ENCODE results near the gene TBP. TPM values are rescaled to one million over a fixed set of nuclear protein-coding genes. Genes with fewer than 3 reads are reported as not detected.

Gene TBP
- total and polyA plus RNA-seq, 2 of the 13 experiments (the other 11 are each of a cell fraction or from before 2014, with no cell fraction given), result 21.7 to 28.1 TPM

- no peaks in the 10 kb centered on the region for H3K9me3 ChIP-seq (ENCODE audit: low read length)
- no peak overlapping the region for H2AFZ ChIP-seq (ENCODE audit: low read length)
- ChIA-PET POLR2A (no interaction called here), CTCF (ENCODE audit: low intra/inter-chr PET ratio, low total read pairs) (no interaction called here)
- intact Hi-C loops (cut with micrococcal nuclease; ENCODE audit: unreplicated experiment), result no loop called here
- H3K9ac ChIP-seq (ENCODE audit: insufficient read depth, low read depth, low read length), result peak overlapping the region; percentile 96
- in situ Hi-C loops (cut with HindIII; ENCODE audit: extremely low pct_ligation_motif_present, low pct_unique_long_range_greater_than_20kb), result no loop called here
- WGBS (ENCODE audit: low lambda C conversion rate), result 33% methylated on average over 3 of the region's 3 CpGs
- peaks cover 40% of the 10 kb centered on the region for H3K4me1 ChIP-seq (ENCODE audit: insufficient read depth, low read length)
- H4K20me1 ChIP-seq (ENCODE audit: insufficient read depth, low read length), result peaks cover 29% of the 10 kb centered on the region
- H3K4me2 ChIP-seq (ENCODE audit: low read depth, low read length), result peak overlapping the region; percentile 94
- peak overlapping the region; percentile 84 for H3K27ac ChIP-seq (ENCODE audit: extremely low read length, insufficient read depth, low read length)
- H3K4me3 ChIP-seq (replicated peaks in 1 of 3; ENCODE audit: insufficient read depth in 1 of 3, low read depth in 2 of 3, low read length in 3 of 3), result peak overlapping the region; percentile 98 to 99 (median 98)
- peaks cover 0 to 5% of the 10 kb centered on the region in 2 experiments; a peak in 1 of 5 replicates for H3K27me3 ChIP-seq (ENCODE audit: control insufficient read depth in 1 of 2, insufficient read depth in 2 of 2, low read length in 2 of 2)
- peak; percentile 28; the same call in 1 of the 2 replicates for TF ChIP-seq PHF20 (CRISPR knock-in tag; IDR thresholded peaks at IDR 0.05)
- TF ChIP-seq ZBTB7B (CRISPR knock-in tag; IDR thresholded peaks at IDR 0.05), result no peak
- no peak for TF ChIP-seq ZNF318 (CRISPR knock-in tag; IDR thresholded peaks at IDR 0.05)
- no peak for TF ChIP-seq ARNTL (CRISPR knock-in tag; IDR thresholded peaks at IDR 0.05)
- 0 out of 2 replicates have a peak, but pooled peaks have one; percentile 29 for TF ChIP-seq PHF21A (CRISPR knock-in tag; IDR thresholded peaks at IDR 0.05)
- no peak for ATAC-seq
- FAIRE-seq, result no peak
- H3K36me3 ChIP-seq (replicated peaks in 1 of 2; ENCODE audit: control insufficient read depth in 1 of 2, insufficient read depth in 2 of 2, low read length in 2 of 2), result peaks cover 2 to 19% of the 10 kb centered on the region in 2 experiments; a peak in 3 of 5 replicates
- no TSS peak for BruUV-seq (replicated peaks)
- peaks cover 66% of the 10 kb centered on the region for H3K79me2 ChIP-seq (ENCODE audit: insufficient read depth, low read length)
- no peak for DNase-seq (ENCODE audit: low spot score)
Observed at GRCh38 chr6:170555305-170555704, 1.1 kb downstream of the TBP start.

Data from HepG2 (cell line).